ENCODE data around the gene HPS1. TPM values are rescaled to one million over a fixed set of nuclear protein-coding genes. Genes with fewer than 3 reads are reported as not detected.

The HPS1 gene
- total and polyA plus RNA-seq, 2 of the 8 experiments (the other 6 are each of a cell fraction or from before 2014, with no cell fraction given) = 38.7 to 61.7 TPM

DNA sequence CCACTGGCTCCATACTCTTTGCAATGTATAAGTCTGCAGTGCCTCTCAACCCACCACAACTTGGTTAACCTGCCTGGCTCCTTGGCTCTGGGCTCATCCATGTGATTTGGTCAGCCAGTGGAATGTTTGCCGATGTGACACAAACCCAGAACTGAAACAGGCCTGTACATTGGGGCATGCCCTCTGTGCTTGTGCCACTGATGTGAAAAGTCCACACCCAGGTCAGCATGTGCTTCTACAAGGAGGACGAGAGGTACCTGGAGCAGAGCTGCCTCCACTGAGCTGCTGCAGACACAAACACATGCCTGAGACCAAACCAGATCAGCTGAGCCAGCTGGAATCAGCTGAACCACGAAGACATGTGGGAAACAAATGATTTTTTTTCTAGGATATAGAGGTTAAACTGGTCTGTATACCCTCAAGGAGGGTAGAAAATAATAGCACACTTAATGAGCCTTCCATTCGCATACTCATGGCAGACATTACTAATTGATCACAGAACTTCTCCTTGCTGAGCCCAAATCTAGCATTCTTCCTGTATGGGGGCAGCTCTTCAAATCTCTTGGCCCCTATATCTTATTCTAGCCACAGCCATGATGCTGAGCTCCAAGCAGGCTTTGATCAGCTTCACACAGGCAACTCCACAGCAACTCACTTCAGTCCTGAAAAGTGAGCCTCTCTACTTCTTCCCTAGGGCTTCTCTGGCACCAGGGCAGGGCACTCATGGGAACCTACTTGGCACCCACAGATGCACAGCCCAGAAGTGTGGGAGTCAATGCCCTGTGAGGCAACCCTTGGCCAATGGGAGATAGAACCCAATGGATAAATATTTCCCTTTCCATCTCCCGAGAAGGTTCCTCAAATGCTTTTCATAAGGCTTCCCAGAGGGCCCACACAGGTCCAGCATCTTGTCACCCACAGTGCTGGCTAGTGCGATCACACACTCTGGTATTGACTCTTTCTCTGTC, 50.4 kb downstream of the HPS1 start (continued):
- no peak for TF ChIP-seq POLR2AphosphoS5 (IDR thresholded peaks at IDR 0.05; ENCODE audit: low read depth, low read length)
- TF ChIP-seq, protein P1, sequence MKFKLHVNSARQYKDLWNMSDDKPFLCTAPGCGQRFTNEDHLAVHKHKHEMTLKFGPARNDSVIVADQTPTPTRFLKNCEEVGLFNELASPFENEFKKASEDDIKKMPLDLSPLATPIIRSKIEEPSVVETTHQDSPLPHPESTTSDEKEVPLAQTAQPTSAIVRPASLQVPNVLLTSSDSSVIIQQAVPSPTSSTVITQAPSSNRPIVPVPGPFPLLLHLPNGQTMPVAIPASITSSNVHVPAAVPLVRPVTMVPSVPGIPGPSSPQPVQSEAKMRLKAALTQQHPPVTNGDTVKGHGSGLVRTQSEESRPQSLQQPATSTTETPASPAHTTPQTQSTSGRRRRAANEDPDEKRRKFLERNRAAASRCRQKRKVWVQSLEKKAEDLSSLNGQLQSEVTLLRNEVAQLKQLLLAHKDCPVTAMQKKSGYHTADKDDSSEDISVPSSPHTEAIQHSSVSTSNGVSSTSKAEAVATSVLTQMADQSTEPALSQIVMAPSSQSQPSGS (IDR thresholded peaks at IDR 0.05; ENCODE audit: low read length) = no peak
- no peak for TF ChIP-seq JUND (IDR thresholded peaks at IDR 0.05; ENCODE audit: low read length)
- no peak for TF ChIP-seq MAFK (IDR thresholded peaks at IDR 0.05; ENCODE audit: low read depth, low read length)
- TF ChIP-seq POLR2A (IDR thresholded peaks at IDR 0.05; ENCODE audit: control extremely low read depth in 1 of 2, low read depth in 2 of 2, low read length in 2 of 2) = no peak
- TF ChIP-seq SP2 (IDR thresholded peaks at IDR 0.05; ENCODE audit: low read length) = no peak

Data from H1 (cell line).